Ovary (tissue), 3 donors: ENCODE data around the gene FOXP1.

ENCODE experiments used
- EP300 ChIP-seq: sonication (generic); formaldehyde crosslinking; IDR thresholded peaks from one replicate; pipeline ENCODE4 v1.6.1; 2017; ENCODE audit warnings: antibody characterized with exemption
- TF ChIP-seq, protein P1 (sequence below), 3 donors: fragments of 450-650 bp in 2 of 3; fragments of 200-600 bp in 1 of 3; IDR thresholded peaks; one replicate each; pipeline versions ENCODE4 v1.5.1 to v1.8.0; 2016 to 2022; ENCODE audit warnings: antibody characterized with exemption in 3 of 3, mild to moderate bottlenecking in 1 of 3
- donor health status: DM: no; HTN: no; CAD: no.

DNA sequence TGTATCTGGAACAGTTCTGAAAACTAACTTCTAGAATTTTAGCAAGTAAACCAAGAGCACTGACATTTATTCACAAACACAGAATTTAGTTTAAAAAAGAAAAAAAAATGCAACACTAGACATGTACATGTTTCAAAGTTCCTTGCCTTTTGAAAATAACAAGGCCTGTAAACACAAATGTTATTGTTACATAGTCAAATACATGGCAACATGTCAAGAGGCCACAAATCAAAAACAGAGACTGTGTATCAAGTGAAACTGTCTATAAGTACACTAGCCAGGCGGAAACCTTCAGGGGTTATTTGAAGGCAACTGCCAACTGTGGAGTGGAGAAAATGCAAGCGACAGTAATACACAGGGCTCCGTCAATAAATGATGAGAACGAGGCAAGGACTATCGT is 547.6 kb downstream of the FOXP1 start:
- TF ChIP-seq, protein P1, sequence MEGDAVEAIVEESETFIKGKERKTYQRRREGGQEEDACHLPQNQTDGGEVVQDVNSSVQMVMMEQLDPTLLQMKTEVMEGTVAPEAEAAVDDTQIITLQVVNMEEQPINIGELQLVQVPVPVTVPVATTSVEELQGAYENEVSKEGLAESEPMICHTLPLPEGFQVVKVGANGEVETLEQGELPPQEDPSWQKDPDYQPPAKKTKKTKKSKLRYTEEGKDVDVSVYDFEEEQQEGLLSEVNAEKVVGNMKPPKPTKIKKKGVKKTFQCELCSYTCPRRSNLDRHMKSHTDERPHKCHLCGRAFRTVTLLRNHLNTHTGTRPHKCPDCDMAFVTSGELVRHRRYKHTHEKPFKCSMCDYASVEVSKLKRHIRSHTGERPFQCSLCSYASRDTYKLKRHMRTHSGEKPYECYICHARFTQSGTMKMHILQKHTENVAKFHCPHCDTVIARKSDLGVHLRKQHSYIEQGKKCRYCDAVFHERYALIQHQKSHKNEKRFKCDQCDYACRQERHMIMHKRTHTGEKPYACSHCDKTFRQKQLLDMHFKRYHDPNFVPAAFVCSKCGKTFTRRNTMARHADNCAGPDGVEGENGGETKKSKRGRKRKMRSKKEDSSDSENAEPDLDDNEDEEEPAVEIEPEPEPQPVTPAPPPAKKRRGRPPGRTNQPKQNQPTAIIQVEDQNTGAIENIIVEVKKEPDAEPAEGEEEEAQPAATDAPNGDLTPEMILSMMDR (IDR thresholded peaks at IDR 0.05), result no peak
- TF ChIP-seq EP300, result no peak
